GM23248 (cell line): ENCODE results near the gene GALNT18. TPM values are rescaled to one million over a fixed set of nuclear protein-coding genes. Genes with fewer than 3 reads are reported as not detected.

Experiments
- DNase-seq: peaks from one replicate; pipeline ENCODE4 v3.0.0-alpha.2; 2015
- H2AFZ ChIP-seq: fragments of 200-600 bp; sonication (generic); 2 replicates; pipeline ENCODE4 v1.6.1; 2016; ENCODE audit warnings: antibody characterized with exemption
- H3F3A ChIP-seq: fragments of 200-600 bp; sonication (generic); 2 replicates; pipeline ENCODE4 v1.6.1; 2016; ENCODE audit warnings: mild to moderate bottlenecking, antibody characterized with exemption, mixed run types; ENCODE audit not compliant: insufficient read depth
- H3K27ac ChIP-seq: fragments of 200-600 bp; sonication (generic); 2 replicates; pipeline ENCODE4 v1.5.1; 2016; ENCODE audit warnings: mild to moderate bottlenecking
- H3K27me3 ChIP-seq: fragments of 200-600 bp; sonication (generic); replicated peaks from 2 replicates; pipeline ENCODE4 v1.6.1; 2016; ENCODE audit warnings: mild to moderate bottlenecking; ENCODE audit not compliant: insufficient read depth
- H3K36me3 ChIP-seq: fragments of 200-600 bp; sonication (generic); 2 replicates; pipeline ENCODE4 v1.6.1; 2016; ENCODE audit warnings: low read depth, mild to moderate bottlenecking
- H3K4me1 ChIP-seq: fragments of 200-600 bp; sonication (generic); 2 replicates; pipeline ENCODE4 v1.6.1; 2016; ENCODE audit warnings: mild to moderate bottlenecking; ENCODE audit not compliant: insufficient read depth
- H3K4me2 ChIP-seq: fragments of 200-600 bp; sonication (generic); one replicate; pipeline ENCODE4 v1.6.1; 2016; ENCODE audit warnings: mild to moderate bottlenecking; ENCODE audit not compliant: unreplicated experiment
- H3K4me3 ChIP-seq: fragments of 200-600 bp; sonication (generic); 2 replicates; pipeline ENCODE4 v1.5.1; 2016; ENCODE audit warnings: mild to moderate bottlenecking
- H3K79me2 ChIP-seq: fragments of 200-600 bp; sonication (generic); 2 replicates; pipeline ENCODE4 v1.6.1; 2016; ENCODE audit warnings: mild to moderate bottlenecking; ENCODE audit not compliant: insufficient read depth
- H3K9ac ChIP-seq: fragments of 200-600 bp; sonication (generic); 2 replicates; pipeline ENCODE4 v1.6.1; 2016; ENCODE audit warnings: mild to moderate bottlenecking
- H3K9me2 ChIP-seq: fragments of 200-600 bp; sonication (generic); 2 replicates; pipeline ENCODE4 v1.6.1; 2016; ENCODE audit warnings: mixed run types, mild to moderate bottlenecking, moderate library complexity; ENCODE audit not compliant: insufficient read depth
- H3K9me3 ChIP-seq: fragments of 200-600 bp; sonication (generic); one replicate; pipeline ENCODE4 v1.6.1; 2017; ENCODE audit warnings: low read depth
- H4K20me1 ChIP-seq: fragments of 200-600 bp; sonication (generic); 2 replicates; pipeline ENCODE4 v1.6.0; 2016; ENCODE audit not compliant: insufficient read depth
- EZH2 ChIP-seq: fragments of 200-600 bp; sonication (generic); IDR thresholded peaks from 2 replicates; pipeline ENCODE4 v1.6.1; 2018; ENCODE audit warnings: antibody characterized with exemption, mild to moderate bottlenecking; ENCODE audit not compliant: insufficient read depth, poor library complexity, severe bottlenecking
- EZH2phosphoT487 ChIP-seq: fragments of 200-600 bp; sonication (generic); IDR thresholded peaks from 2 replicates; pipeline ENCODE4 v1.6.1; 2018; ENCODE audit warnings: antibody characterized with exemption, moderate library complexity, mild to moderate bottlenecking, low read depth; ENCODE audit not compliant: insufficient read depth
- WGBS, 2 experiments: methylation state at CpG; one replicate each; pipeline ENCODE4 v1.1.6; 2015 to 2017; ENCODE audit warnings: low lambda C conversion rate in 2 of 2, low coverage in 1 of 2; ENCODE audit errors: missing lambda C conversion rate in 2 of 2; 5-methylcytosine and 5-hydroxymethylcytosine counted together
- in situ Hi-C: fragments of 300-500 bp; cut with MboI; formaldehyde crosslinking; loops from 2 replicates; pipeline ENCODE4 v1.15.0; 2020
- polyA plus RNA-seq: library from polyadenylated mRNA; unstranded; fragments of >200 nt; fragmentation: Nextera tagmentation; extraction: Ambion mirVana; gene quantifications from 2 replicates; pipeline ENCODE4 v1.2.1, GENCODE V29; 2016
- total RNA-seq: library from RNA; depleted of rRNA; stranded (reverse); fragments of >200 nt; shearing (Covaris generic); gene quantifications from 2 replicates; pipeline ENCODE4 v1.2.3, GENCODE V29; 2014

GALNT18 gene
- total and polyA plus RNA-seq, 2 experiments from 2014 or later = 4.1 to 5.6 TPM

DNA sequence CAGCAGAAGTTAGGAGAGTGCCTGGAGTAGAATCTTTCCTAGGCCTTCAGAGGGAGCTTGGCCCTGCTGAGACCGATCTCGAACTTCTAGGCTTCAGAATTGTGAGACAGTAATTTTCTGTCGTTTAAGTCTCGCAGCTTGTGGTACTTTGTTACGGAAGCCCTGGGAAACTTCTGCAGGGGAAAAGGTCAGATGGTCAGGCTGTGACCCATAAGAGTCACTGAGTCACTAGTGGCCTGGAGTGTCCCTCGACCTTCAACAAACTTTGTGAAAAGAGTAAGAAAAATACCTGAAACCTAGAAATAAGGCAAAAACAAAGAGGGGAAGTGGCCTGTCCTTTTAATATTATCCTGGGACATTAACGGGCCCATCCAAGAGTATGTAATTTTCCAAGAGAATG is 303.3 kb downstream of the GALNT18 start:
- in situ Hi-C loops = no loop called here
- 86 to 87% methylated on average over 7 of the region's 7 CpGs for WGBS, 2 experiments
- no peak overlapping the region for H3K4me3 ChIP-seq
- TF ChIP-seq EZH2phosphoT487 (no peak), EZH2 (no peak)
- no peak for DNase-seq
- H3K4me2 ChIP-seq = no peak overlapping the region
- no peaks in the 10 kb centered on the region for H3K27me3 ChIP-seq
- H3K36me3 ChIP-seq = no peaks in the 10 kb centered on the region
- no peaks in the 10 kb centered on the region for H3F3A ChIP-seq
- no peaks in the 10 kb centered on the region for H4K20me1 ChIP-seq
- no peaks in the 10 kb centered on the region for H3K9me2 ChIP-seq
- H3K79me2 ChIP-seq = no peaks in the 10 kb centered on the region
- H3K9me3 ChIP-seq = no peaks in the 10 kb centered on the region
- 0 out of 2 replicates have a peak, but pooled peaks cover 5% of the 10 kb centered on the region for H3K4me1 ChIP-seq
- no peak overlapping the region for H3K27ac ChIP-seq
- no peak overlapping the region for H3K9ac ChIP-seq
- no peak overlapping the region for H2AFZ ChIP-seq

- Histone ChIP-seq H3K9me2 (no peaks in the 10 kb centered on the region), H4K20me1 (no peaks in the 10 kb centered on the region), H2AFZ (no peak overlapping the region), H3K27ac (no peak overlapping the region), H3K36me3 (no peaks in the 10 kb centered on the region), H3K4me3 (no peak overlapping the region), H3K79me2 (no peaks in the 10 kb centered on the region), H3K27me3 (no peaks in the 10 kb centered on the region), H3K9me3 (no peaks in the 10 kb centered on the region), H3K4me2 (no peak overlapping the region), H3K9ac (no peak overlapping the region), H3F3A (no peaks in the 10 kb centered on the region), H3K4me1 (peaks cover 6% of the 10 kb centered on the region; the same call in 1 of the 2 replicates)
- no peak for TF ChIP-seq EZH2phosphoT487
- TF ChIP-seq EZH2 = no peak
- in situ Hi-C loops = no loop called here
- DNase-seq = no peak
- WGBS, 2 experiments = 75 to 88% methylated on average over 3 of the region's 3 CpGs
Observed at GRCh38 chr11:11316651-11317230, 305.1 kb downstream of the GALNT18 start.

DNA sequence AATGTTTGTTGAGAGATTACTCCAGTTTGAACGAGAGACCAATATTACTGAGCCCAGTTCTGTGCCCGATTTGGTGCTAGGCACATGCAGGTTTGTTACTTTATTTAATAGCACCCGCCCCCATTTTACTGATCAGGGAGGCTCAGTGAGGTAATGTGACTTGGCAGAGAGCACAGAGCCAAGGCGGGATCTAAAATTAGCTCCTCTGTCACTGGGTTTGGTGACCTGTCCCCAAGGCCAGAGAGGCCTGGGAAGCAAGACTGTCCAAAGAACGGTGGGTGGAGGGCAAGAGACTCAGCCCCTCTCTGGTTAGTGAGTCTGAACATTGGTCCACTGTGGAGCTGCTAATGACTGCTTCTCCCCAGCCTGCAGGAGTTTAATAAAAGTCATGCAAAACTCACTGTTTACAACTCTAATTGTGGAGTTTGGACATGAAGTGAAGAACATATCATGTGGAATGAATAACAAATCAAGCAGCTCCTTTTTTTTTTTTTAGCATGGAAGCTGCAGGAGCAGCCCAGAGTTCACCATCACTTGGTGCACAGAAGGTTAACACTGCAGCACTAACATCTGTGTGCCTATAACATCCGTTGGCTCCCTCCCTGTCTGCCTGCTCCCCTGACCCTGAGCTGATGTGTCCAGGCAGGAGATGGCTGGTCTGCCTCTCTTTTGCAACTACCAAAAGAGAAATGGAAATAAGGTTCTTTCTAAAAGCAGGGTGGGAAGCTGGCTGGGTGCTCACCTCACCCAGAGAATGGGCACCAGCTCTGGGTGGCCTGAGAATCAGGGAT is 307.7 kb downstream of the GALNT18 start:
- Histone ChIP-seq H3F3A (no peaks in the 10 kb centered on the region), H3K79me2 (no peaks in the 10 kb centered on the region), H3K4me2 (no peak overlapping the region), H3K36me3 (no peaks in the 10 kb centered on the region), H3K4me3 (no peak overlapping the region), H4K20me1 (no peaks in the 10 kb centered on the region), H3K4me1 (peaks cover 6% of the 10 kb centered on the region; the same call in 1 of the 2 replicates), H3K9me2 (no peaks in the 10 kb centered on the region), H3K9me3 (no peaks in the 10 kb centered on the region), H3K9ac (no peak overlapping the region), H2AFZ (no peak overlapping the region), H3K27ac (peak overlapping the region; percentile 23; the same call in 1 of the 2 replicates), H3K27me3 (no peaks in the 10 kb centered on the region)
- no peak for TF ChIP-seq EZH2
- TF ChIP-seq EZH2phosphoT487 = no peak
- 39 to 41% methylated on average over 6 of the region's 6 CpGs for WGBS, 2 experiments
- DNase-seq = peak; percentile 10
- in situ Hi-C loops = no loop called here

- no peak overlapping the region for H3K4me2 ChIP-seq
Observed at GRCh38 chr11:11313426-11313825, 308.4 kb downstream of the GALNT18 start.

More at GRCh38 chr11:11313426-11313825, 308.4 kb downstream of the GALNT18 start:
- peak overlapping the region; percentile 23; the same call in 1 of the 2 replicates for H3K27ac ChIP-seq
- H3K79me2 ChIP-seq = no peaks in the 10 kb centered on the region
- in situ Hi-C loops = no loop called here
- no peaks in the 10 kb centered on the region for H3K27me3 ChIP-seq
- no peaks in the 10 kb centered on the region for H3K9me2 ChIP-seq
- no peaks in the 10 kb centered on the region for H3F3A ChIP-seq
- H3K9me3 ChIP-seq = no peaks in the 10 kb centered on the region
- TF ChIP-seq EZH2phosphoT487 = no peak
- no peak for TF ChIP-seq EZH2
- no peaks in the 10 kb centered on the region for H3K36me3 ChIP-seq
- no peaks in the 10 kb centered on the region for H4K20me1 ChIP-seq
- no peak overlapping the region for H3K4me3 ChIP-seq
- H3K4me1 ChIP-seq = peaks cover 6% of the 10 kb centered on the region; the same call in 1 of the 2 replicates
- DNase-seq = peak; percentile 79
- no peak overlapping the region for H3K9ac ChIP-seq
- WGBS, 2 experiments = 50 to 55% methylated on average over 1 of the region's 1 CpG
- H2AFZ ChIP-seq = no peak overlapping the region
